Hepatocyte (in vitro differentiated cells): ENCODE data around the gene FADS1.

Source experiments
- CTCF ChIP-seq: fragments of 200-600 bp; sonication (generic); IDR thresholded peaks from 2 replicates; pipeline ENCODE4 v1.5.1; 2016; ENCODE audit warnings: antibody characterized with exemption, mild to moderate bottlenecking; ENCODE audit not compliant: poor library complexity
- EZH2 ChIP-seq: fragments of 200-600 bp; sonication (generic); IDR thresholded peaks from 2 replicates; pipeline ENCODE4 v1.6.1; 2016; ENCODE audit warnings: antibody characterized with exemption, mild to moderate bottlenecking, borderline replicate concordance
- EZH2phosphoT487 ChIP-seq: fragments of 200-600 bp; sonication (generic); IDR thresholded peaks from one replicate; pipeline ENCODE4 v1.6.1; 2018; ENCODE audit warnings: antibody characterized with exemption, mild to moderate bottlenecking, low read depth, moderate library complexity; ENCODE audit not compliant: unreplicated experiment, severe bottlenecking

- TF ChIP-seq CTCF (no peak), EZH2 (no peak), EZH2phosphoT487 (no peak)
These were observed 3.4 kb upstream of the FADS1 start for GRCh38 chr11:61820174-61820573.
